A549 (cell line): ENCODE measurements around the gene KYNU. TPM values are rescaled to one million over a fixed set of nuclear protein-coding genes. Genes with fewer than 3 reads are reported as not detected.
A peak's percentile ranks its signal among the peaks of the same experiment; 100 is the strongest.

Experiments
- ATAC-seq, 2 experiments: fragments of 200-7000 bp in 1 of 2; fragments of >200 bp in 1 of 2; cut with Nextera tagmentation in 1 of 2; cut with Tn5 transposase in 1 of 2; 3 replicates each; pipeline versions ENCODE4 v1.8.0 to v1.9.1; 2018 to 2020; ENCODE audit warnings: mild to moderate bottlenecking in 1 of 2, moderate library complexity in 1 of 2
- CTCF ChIA-PET: fragments of 300-600 bp; sonication (Branson Sonifier 250); formaldehyde crosslinking; extraction: SDS; loops from one replicate; lab custom pipeline; 2021; ENCODE audit warnings: antibody characterized with exemption, inconsistent platforms; lab: Yijun Ruan, JAX
- POLR2A ChIA-PET: fragments of 350-600 bp; formaldehyde crosslinking; extraction: SDS; loops from one replicate; lab custom pipeline; 2021; ENCODE audit warnings: antibody characterized with exemption, inconsistent platforms; lab: Yijun Ruan, JAX
- DNase-seq, 2 experiments: peaks; one replicate each; pipeline versions ENCODE4 v3.0.0 to v3.0.0-alpha.2; 2011 to 2016; ENCODE audit warnings: low read depth in 1 of 2, low spot score in 1 of 2
- FAIRE-seq: peaks from 2 replicates; lab custom pipeline; 2011; peaks lifted over from hg19 to GRCh38; lab: Jason Lieb, UNC
- H3K27ac ChIP-seq, 2 experiments: fragments of >200 bp; sonication (Bioruptor Twin); formaldehyde crosslinking; 3 replicates each; pipeline ENCODE4 v1.5.1; 2016 to 2017
- H3K4me1 ChIP-seq: fragments of >200 bp; sonication (Bioruptor Twin); formaldehyde crosslinking; 3 replicates; pipeline ENCODE4 v1.6.1; 2016
- H3K4me2 ChIP-seq: fragments of >200 bp; sonication (Bioruptor Twin); formaldehyde crosslinking; 3 replicates; pipeline ENCODE4 v1.6.1; 2016
- H3K4me3 ChIP-seq: fragments of >200 bp; sonication (Bioruptor Twin); formaldehyde crosslinking; 3 replicates; pipeline ENCODE4 v1.5.1; 2016
- H3K9me3 ChIP-seq: fragments of >200 bp; sonication (Bioruptor Twin); formaldehyde crosslinking; 3 replicates; pipeline ENCODE4 v1.6.1; 2016
- CBX2 ChIP-seq: fragments of 200-600 bp; sonication (generic); IDR thresholded peaks from 2 replicates; pipeline ENCODE4 v1.6.1; 2016; ENCODE audit warnings: low read depth, mild to moderate bottlenecking, borderline replicate concordance
- CBX8 ChIP-seq: fragments of 200-600 bp; sonication (generic); IDR thresholded peaks from 2 replicates; pipeline ENCODE4 v1.6.1; 2016
- CHD2 ChIP-seq: fragments of 150-350 bp; IDR thresholded peaks from 2 replicates; pipeline ENCODE4 v1.6.1; 2014; ENCODE audit warnings: low read length; ENCODE audit not compliant: partially characterized antibody
- EHF ChIP-seq: fragments of 250-450 bp; sonication (Bioruptor Pico); IDR thresholded peaks from 2 replicates; pipeline ENCODE4 v1.5.0; 2020; ENCODE audit warnings: mild to moderate bottlenecking
- FOSB ChIP-seq: fragments of 250-450 bp; sonication (Bioruptor Pico); IDR thresholded peaks from 2 replicates; pipeline ENCODE4 v1.5.0; 2020; ENCODE audit warnings: mild to moderate bottlenecking, moderate library complexity
- FOXS1 ChIP-seq: fragments of 250-450 bp; sonication (Bioruptor Pico); IDR thresholded peaks from 2 replicates; pipeline ENCODE4 v1.5.0; 2020; ENCODE audit warnings: mild to moderate bottlenecking, moderate library complexity
- HOXA7 ChIP-seq: fragments of 250-450 bp; sonication (Bioruptor Pico); IDR thresholded peaks from 2 replicates; pipeline ENCODE4 v1.5.0; 2020; ENCODE audit warnings: mild to moderate bottlenecking, moderate library complexity
- HOXB13 ChIP-seq: fragments of 250-450 bp; sonication (Bioruptor Pico); IDR thresholded peaks from 2 replicates; pipeline ENCODE4 v1.5.0; 2020; ENCODE audit warnings: low read depth, mild to moderate bottlenecking, moderate library complexity
- HOXB5 ChIP-seq: fragments of 250-450 bp; sonication (Bioruptor Pico); IDR thresholded peaks from 2 replicates; pipeline ENCODE4 v1.5.0; 2020; ENCODE audit warnings: mild to moderate bottlenecking, moderate library complexity
- JUN ChIP-seq, 2 experiments: fragments of >200 bp; sonication (Bioruptor Twin); formaldehyde crosslinking; IDR thresholded peaks; 2 replicates in 1 of 2; 3 replicates in 1 of 2; pipeline ENCODE4 v1.6.1; 2016 to 2017
- MAFK ChIP-seq: fragments of 450-650 bp; IDR thresholded peaks from 2 replicates; pipeline ENCODE4 v1.6.1; 2014; ENCODE audit not compliant: partially characterized antibody
- MYC ChIP-seq: IDR thresholded peaks from 2 replicates; pipeline ENCODE4 v1.6.1; 2012; ENCODE audit warnings: mild to moderate bottlenecking, inconsistent platforms, low read length, improper control_type of control experiment, borderline replicate concordance
- NFE2L2 ChIP-seq: fragments of 150-350 bp; conservative IDR thresholded peaks from 2 replicates; pipeline ENCODE4 v1.6.1; 2014; ENCODE audit warnings: low read length
- NR3C1 ChIP-seq: fragments of >200 bp; sonication (Bioruptor Twin); formaldehyde crosslinking; IDR thresholded peaks from 3 replicates; pipeline ENCODE4 v1.6.1; 2017
- POLR2A ChIP-seq: IDR thresholded peaks from 2 replicates; pipeline ENCODE4 v1.6.1; 2012; ENCODE audit warnings: mild to moderate bottlenecking, low read length
- POLR2AphosphoS2 ChIP-seq: conservative IDR thresholded peaks from 2 replicates; pipeline ENCODE4 v1.6.1; 2012; ENCODE audit warnings: low read length, improper control_type of control experiment, inconsistent platforms
- RARB ChIP-seq: fragments of 250-450 bp; sonication (Bioruptor Pico); IDR thresholded peaks from 2 replicates; pipeline ENCODE4 v1.8.0; 2021; ENCODE audit warnings: mild to moderate bottlenecking, moderate library complexity
- SREBF2 ChIP-seq: fragments of 450-650 bp; IDR thresholded peaks from 2 replicates; pipeline ENCODE4 v1.6.1; 2014; ENCODE audit warnings: mild to moderate bottlenecking, moderate library complexity
- TFCP2L1 ChIP-seq: fragments of 250-450 bp; sonication (Bioruptor Pico); IDR thresholded peaks from 2 replicates; pipeline ENCODE4 v1.5.0; 2021; ENCODE audit warnings: mild to moderate bottlenecking
- TP53 ChIP-seq: fragments of 250-450 bp; sonication (Bioruptor Pico); IDR thresholded peaks from 2 replicates; pipeline ENCODE4 v1.5.0; 2021; ENCODE audit warnings: mild to moderate bottlenecking, moderate library complexity
- ZSCAN20 ChIP-seq: fragments of 250-450 bp; sonication (Bioruptor Pico); IDR thresholded peaks from 2 replicates; pipeline ENCODE4 v1.8.0; 2022; ENCODE audit warnings: mild to moderate bottlenecking, moderate library complexity
- WGBS: methylation state at CpG from one replicate; pipeline ENCODE4 v1.1.6; 2017; ENCODE audit errors: missing lambda C conversion rate; 5-methylcytosine and 5-hydroxymethylcytosine counted together
- polyA plus RNA-seq, 4 experiments: library from polyadenylated mRNA; depleted of rRNA in 3 of 4; stranded (reverse); fragments of >200 nt; fragmentation: RNase III in 1 of 4; extraction: RNeasy Plus Mini Kit Qiagen cat#74134 plus additional on column Dnase treatment in 1 of 4; gene quantifications; 2 replicates in 3 of 4; 3 replicates in 1 of 4; pipeline ENCODE4 v1.2.3, GENCODE V29; 2011 to 2017
- TF ChIP-seq, protein P1 (sequence below): fragments of 250-450 bp; sonication (Bioruptor Pico); IDR thresholded peaks from 2 replicates; pipeline ENCODE4 v1.5.0; 2020; ENCODE audit warnings: low read depth, mild to moderate bottlenecking, moderate library complexity
- TF ChIP-seq, protein P2 (sequence below): fragments of 250-450 bp; sonication (Bioruptor Pico); IDR thresholded peaks from 2 replicates; pipeline ENCODE4 v1.5.0; 2021; ENCODE audit warnings: mild to moderate bottlenecking, moderate library complexity, borderline replicate concordance
- TF ChIP-seq, protein P3 (sequence below): IDR thresholded peaks from 2 replicates; pipeline ENCODE4 v1.6.1; 2012
- TF ChIP-seq, protein P4 (sequence below): fragments of >200 bp; sonication (Bioruptor Twin); formaldehyde crosslinking; IDR thresholded peaks from 3 replicates; pipeline ENCODE4 v1.5.1; 2016
- TF ChIP-seq, protein P5 (sequence below): fragments of >200 bp; sonication (Bioruptor Twin); formaldehyde crosslinking; IDR thresholded peaks from 3 replicates; pipeline ENCODE4 v1.6.1; 2016

The KYNU gene
- polyA plus RNA-seq, 2 of the 4 experiments (the other 2 are of a cell fraction) = 302 to 324 TPM

DNA sequence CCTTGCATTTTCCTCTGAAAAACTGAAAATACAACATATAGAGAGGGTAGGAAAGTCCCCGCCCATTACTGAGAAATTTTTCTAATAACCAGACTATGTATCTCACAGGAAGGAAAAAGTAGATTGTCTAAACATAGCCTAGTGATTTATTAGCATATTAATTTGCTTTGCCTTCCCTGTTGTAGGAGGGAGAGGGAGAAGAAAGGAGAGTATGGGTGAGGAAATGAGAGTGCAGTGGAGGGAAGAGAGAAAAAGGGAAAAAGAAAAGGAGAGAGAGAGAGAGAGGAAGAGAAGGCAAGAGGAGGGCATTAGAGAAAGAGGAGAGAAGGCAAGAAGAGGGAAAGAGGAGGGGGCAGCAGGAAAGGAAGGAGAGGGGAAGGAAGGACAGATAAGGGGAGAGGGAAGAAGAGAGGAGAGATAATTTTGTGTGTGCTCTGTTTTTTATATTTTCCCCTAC, 3.6 kb upstream of the KYNU start:
- ATAC-seq (peak; percentile 33 to 37), FAIRE-seq (no peak), DNase-seq (no peak)
- 0% methylated on average over 1 of the region's 1 CpG for WGBS
- peaks cover 76% of the 10 kb centered on the region for H3K4me1 ChIP-seq
- TF ChIP-seq CHD2 (peak; percentile 17), RARB (CRISPR knock-in tag) (peak; percentile 85), HOXB5 (CRISPR knock-in tag) (no peak; the same call in 1 of the 2 replicates), FOXS1 (CRISPR knock-in tag) (0 out of 2 replicates have a peak, but pooled peaks have one; percentile 50), EHF (peak; percentile 71; the same call in 1 of the 2 replicates), MAFK (no peak), MYC (no peak), HOXB13 (CRISPR knock-in tag) (0 out of 2 replicates have a peak, but pooled peaks have one; percentile 51), FOSB (CRISPR knock-in tag) (peak; percentile 96), ZSCAN20 (no peak), JUN (IDR thresholded peaks at IDR 0.05) (no peak), TP53 (CRISPR knock-in tag) (peak; percentile 95), HOXA7 (CRISPR knock-in tag) (peak; percentile 97), TFCP2L1 (CRISPR knock-in tag) (peak; percentile 76)
- TF ChIP-seq, protein P1, sequence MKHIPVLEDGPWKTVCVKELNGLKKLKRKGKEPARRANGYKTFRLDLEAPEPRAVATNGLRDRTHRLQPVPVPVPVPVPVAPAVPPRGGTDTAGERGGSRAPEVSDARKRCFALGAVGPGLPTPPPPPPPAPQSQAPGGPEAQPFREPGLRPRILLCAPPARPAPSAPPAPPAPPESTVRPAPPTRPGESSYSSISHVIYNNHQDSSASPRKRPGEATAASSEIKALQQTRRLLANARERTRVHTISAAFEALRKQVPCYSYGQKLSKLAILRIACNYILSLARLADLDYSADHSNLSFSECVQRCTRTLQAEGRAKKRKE (CRISPR knock-in tag) = peak; percentile 75
- TF ChIP-seq, protein P2, sequence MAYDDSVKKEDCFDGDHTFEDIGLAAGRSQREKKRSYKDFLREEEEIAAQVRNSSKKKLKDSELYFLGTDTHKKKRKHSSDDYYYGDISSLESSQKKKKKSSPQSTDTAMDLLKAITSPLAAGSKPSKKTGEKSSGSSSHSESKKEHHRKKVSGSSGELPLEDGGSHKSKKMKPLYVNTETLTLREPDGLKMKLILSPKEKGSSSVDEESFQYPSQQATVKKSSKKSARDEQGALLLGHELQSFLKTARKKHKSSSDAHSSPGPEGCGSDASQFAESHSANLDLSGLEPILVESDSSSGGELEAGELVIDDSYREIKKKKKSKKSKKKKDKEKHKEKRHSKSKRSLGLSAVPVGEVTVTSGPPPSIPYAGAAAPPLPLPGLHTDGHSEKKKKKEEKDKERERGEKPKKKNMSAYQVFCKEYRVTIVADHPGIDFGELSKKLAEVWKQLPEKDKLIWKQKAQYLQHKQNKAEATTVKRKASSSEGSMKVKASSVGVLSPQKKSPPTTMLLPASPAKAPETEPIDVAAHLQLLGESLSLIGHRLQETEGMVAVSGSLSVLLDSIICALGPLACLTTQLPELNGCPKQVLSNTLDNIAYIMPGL (CRISPR knock-in tag) = 0 out of 2 replicates have a peak, but pooled peaks have one; percentile 4
- TF ChIP-seq, all 56 proteins: peak for 11
- ChIA-PET CTCF (interaction anchor here (2.4 kb wide), 1 partner anchor 191 kb away, joined by 12 read pairs; no protein-coding TSS in a partner anchor), POLR2A (interaction anchor here (0.8 to 2.3 kb wide), 5 partner anchors 8 to 123 kb away, joined by 3 to 11 read pairs (median 4); no protein-coding TSS in a partner anchor)
- Histone ChIP-seq H3K27ac (peak overlapping the region; percentile 98 to 99), H3K4me3 (peak overlapping the region; percentile 24; the same call in 1 of the 3 replicates), H3K9me3 (no peaks in the 10 kb centered on the region), H3K4me2 (peak overlapping the region; percentile 94)

DNA sequence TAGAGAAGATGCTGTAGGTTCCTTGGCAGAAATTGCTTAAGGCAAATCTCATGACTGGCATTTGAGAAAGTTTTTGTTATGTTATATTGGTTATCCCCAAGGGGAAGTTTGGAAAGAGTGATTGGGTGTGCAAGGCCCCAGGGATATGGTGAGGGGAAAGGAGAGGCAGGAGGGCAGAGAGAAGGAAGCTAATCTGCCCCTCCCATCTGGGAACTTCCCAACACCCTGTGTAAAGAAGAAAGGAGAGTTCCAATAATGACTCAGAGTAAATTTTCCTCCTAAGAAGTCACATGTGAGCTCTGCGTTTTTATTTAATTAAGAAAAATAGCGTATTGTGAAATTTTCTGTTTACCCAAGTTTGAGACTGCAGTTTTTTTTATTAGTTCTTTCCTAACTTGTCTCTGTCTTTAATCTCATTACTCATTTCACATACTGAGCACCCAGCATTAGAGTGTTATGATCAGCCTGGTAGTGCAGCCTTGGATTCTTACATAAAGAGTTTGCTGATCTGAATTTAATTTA, 3.1 kb upstream of the KYNU start:
- WGBS = 0% methylated on average over 2 of the region's 2 CpGs
- H3K9me3 ChIP-seq = no peaks in the 10 kb centered on the region
- peak overlapping the region; percentile 24; the same call in 1 of the 3 replicates for H3K4me3 ChIP-seq
- peak; percentile 84 to 88 for ATAC-seq
- peak overlapping the region; percentile 94 for H3K4me2 ChIP-seq
- POLR2A ChIA-PET = interaction anchor here (0.8 to 1.7 kb wide), 4 partner anchors 8 to 123 kb away, joined by 3 to 11 read pairs (median 4); no protein-coding TSS in a partner anchor
- peaks cover 71% of the 10 kb centered on the region for H3K4me1 ChIP-seq
- DNase-seq = peak in 1 of 2 experiments; percentile 98
- peak overlapping the region; percentile 98 to 99 for H3K27ac ChIP-seq
- CTCF ChIA-PET = interaction anchor here (2.1 to 2.4 kb wide), 2 partner anchors 192 to 194 kb away, joined by 7 to 12 read pairs; no protein-coding TSS in a partner anchor
- peak; percentile 91 for FAIRE-seq
- TF ChIP-seq CBX2 (no peak), SREBF2 (no peak), NFE2L2 (peak; percentile 47; the same call in 1 of the 2 replicates), FOXS1 (CRISPR knock-in tag) (peak; percentile 92; the same call in 1 of the 2 replicates), HOXB5 (CRISPR knock-in tag) (peak; percentile 98), NR3C1 (no peak; the same call in 2 of the 3 replicates), POLR2A (no peak), JUN (IDR thresholded peaks at IDR 0.05) (peak; percentile 98 to 100; a peak in 4 of 5 replicates), HOXB13 (CRISPR knock-in tag) (peak; percentile 79; the same call in 1 of the 2 replicates), CBX8 (no peak), MAFK (peak; percentile 58), POLR2AphosphoS2 (no peak), RARB (CRISPR knock-in tag) (no peak)
- TF ChIP-seq, protein P3, sequence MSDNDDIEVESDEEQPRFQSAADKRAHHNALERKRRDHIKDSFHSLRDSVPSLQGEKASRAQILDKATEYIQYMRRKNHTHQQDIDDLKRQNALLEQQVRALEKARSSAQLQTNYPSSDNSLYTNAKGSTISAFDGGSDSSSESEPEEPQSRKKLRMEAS = peak; percentile 87
- TF ChIP-seq, protein P1 (CRISPR knock-in tag) = no peak
- TF ChIP-seq, protein P4, sequence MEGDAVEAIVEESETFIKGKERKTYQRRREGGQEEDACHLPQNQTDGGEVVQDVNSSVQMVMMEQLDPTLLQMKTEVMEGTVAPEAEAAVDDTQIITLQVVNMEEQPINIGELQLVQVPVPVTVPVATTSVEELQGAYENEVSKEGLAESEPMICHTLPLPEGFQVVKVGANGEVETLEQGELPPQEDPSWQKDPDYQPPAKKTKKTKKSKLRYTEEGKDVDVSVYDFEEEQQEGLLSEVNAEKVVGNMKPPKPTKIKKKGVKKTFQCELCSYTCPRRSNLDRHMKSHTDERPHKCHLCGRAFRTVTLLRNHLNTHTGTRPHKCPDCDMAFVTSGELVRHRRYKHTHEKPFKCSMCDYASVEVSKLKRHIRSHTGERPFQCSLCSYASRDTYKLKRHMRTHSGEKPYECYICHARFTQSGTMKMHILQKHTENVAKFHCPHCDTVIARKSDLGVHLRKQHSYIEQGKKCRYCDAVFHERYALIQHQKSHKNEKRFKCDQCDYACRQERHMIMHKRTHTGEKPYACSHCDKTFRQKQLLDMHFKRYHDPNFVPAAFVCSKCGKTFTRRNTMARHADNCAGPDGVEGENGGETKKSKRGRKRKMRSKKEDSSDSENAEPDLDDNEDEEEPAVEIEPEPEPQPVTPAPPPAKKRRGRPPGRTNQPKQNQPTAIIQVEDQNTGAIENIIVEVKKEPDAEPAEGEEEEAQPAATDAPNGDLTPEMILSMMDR = no peak
- TF ChIP-seq, protein P2 (CRISPR knock-in tag) = no peak
- TF ChIP-seq, protein P5, sequence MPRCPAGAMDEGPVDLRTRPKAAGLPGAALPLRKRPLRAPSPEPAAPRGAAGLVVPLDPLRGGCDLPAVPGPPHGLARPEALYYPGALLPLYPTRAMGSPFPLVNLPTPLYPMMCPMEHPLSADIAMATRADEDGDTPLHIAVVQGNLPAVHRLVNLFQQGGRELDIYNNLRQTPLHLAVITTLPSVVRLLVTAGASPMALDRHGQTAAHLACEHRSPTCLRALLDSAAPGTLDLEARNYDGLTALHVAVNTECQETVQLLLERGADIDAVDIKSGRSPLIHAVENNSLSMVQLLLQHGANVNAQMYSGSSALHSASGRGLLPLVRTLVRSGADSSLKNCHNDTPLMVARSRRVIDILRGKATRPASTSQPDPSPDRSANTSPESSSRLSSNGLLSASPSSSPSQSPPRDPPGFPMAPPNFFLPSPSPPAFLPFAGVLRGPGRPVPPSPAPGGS = peak; percentile 99
